GM21528 (cell line): ENCODE measurements around the gene DDX1.
"Not testable (repeated sequence)": the region's sequence is repeated elsewhere in the genome, so short reads cannot be mapped to it uniquely, and the experiment has no call there.

Experiments
- ATAC-seq: cut with Tn5 transposase; IDR thresholded peaks from one replicate; pipeline ENCODE4 v1.9.1; 2021; ENCODE audit warnings: mild to moderate bottlenecking, moderate library complexity; ENCODE audit not compliant: unreplicated experiment, low FRiP score

DDX1 gene

DNA sequence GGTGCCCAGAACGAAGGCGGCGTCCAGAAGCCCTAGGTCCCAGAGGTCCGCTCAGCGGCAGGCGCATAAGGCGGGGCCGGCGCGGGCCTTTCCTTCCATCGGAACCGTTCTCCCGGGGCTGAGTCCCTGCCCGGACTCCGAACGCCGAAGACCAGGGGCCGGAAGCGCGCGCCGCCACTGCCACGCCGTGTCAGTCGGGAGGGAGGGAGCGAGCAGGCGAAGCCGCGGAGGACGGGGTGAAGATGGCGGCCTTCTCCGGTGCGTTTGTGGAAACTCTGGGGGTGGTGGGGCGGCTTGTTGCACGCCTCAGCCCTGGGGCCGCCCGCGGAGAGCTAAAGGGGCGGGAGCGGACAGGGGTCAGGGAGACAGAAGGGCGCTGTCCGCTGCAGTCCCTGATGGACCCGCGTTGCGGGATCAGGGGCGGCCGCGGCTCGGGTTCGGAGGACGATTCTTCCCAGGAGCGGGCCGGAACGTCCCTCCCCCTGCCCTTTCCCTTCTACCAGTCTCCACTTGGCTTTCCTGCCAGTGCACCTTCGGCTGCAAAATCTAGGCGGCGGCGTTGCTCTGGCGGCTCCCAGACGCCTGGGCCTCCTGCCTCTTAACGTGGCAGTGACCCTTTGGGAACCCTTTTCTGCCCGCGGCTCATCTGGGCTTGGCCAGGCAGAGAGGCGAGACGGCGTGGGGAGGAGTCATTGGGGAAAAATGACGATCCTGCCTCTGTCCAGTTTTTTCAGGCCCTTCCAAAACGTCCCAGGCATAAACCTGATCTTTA lies at the start of gene DDX1:
Gene DDX1, plus strand, starts transcription at position 177 of the 772 bp plus-strand sequence. Its CDS starts 66 bp downstream, at position 243.
- ATAC-seq: peak; percentile 97

DNA sequence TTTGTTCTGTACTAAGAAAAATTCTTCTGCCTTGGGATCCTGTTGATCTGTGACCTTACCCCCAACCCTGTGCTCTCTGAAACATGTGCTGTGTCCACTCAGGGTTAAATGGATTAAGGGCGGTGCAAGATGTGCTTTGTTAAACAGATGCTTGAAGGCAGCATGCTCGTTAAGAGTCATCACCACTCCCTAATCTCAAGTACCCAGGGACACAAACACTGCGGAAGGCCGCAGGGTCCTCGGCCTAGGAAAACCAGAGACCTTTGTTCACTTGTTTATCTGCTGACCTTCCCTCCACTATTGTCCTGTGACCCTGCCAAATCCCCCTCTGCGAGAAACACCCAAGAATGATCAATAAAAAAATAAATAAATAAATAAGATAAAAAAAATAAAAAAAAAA lies 49.4 kb upstream of the DDX1 start:
- ATAC-seq: not testable (repeated sequence)

DNA sequence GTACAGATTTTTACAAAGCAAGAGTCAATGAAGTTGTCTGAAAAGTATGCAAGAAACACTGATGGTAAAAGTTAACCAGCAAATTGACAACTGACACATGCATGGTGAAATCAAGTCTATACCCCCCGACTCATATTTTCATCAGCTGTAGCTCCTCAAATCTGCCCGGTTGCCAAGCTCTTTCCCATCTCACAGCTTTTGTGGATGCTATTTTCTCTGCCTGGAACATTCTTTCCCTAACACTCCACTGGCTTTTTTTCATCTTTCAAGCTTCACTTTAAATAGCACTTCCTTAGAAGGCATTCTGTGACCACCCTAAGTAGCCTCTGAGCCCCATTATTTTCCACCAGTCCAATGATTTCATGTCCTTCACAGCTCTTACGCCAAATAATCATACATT lies 48.6 kb upstream of the DDX1 start:
- ATAC-seq: no peak

DNA sequence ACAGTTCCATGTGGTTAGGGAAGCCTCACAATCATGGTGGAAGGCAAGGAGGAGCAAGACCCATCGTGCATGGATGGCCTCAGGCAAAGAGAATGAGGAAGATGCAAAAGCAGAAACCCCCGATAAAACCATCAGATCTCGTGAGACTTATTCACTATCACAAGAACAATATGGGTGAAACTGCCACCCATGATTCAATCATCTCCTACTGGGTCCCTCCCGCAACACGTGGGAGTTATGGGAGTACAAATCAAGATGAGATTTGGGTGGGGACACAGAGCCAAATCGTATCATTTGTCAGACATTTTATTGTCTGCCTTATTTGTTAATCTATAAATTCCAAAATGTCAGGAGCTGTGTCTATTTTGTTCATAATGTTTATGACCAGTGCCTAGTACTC lies 48.1 kb upstream of the DDX1 start:
- ATAC-seq: no peak

DNA sequence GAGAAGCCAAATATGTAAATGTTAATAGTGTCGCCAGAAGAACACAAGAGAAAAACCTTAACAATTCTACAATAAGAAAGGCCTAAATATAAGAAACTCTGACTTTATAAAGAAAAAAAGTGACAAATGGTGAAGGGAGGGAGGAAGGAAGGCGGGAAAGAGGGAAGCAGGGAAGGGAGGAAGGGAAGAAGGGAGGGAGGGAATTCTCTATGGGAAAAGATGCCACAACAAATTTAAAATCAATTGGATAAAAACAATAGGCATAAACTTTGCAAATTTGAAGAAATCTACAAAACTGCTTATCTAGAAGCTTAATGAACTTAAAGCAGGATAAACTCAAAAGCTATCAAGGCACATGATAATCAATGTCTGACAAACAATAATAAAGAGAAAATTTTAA lies 47.4 kb upstream of the DDX1 start:
- ATAC-seq: no peak

DNA sequence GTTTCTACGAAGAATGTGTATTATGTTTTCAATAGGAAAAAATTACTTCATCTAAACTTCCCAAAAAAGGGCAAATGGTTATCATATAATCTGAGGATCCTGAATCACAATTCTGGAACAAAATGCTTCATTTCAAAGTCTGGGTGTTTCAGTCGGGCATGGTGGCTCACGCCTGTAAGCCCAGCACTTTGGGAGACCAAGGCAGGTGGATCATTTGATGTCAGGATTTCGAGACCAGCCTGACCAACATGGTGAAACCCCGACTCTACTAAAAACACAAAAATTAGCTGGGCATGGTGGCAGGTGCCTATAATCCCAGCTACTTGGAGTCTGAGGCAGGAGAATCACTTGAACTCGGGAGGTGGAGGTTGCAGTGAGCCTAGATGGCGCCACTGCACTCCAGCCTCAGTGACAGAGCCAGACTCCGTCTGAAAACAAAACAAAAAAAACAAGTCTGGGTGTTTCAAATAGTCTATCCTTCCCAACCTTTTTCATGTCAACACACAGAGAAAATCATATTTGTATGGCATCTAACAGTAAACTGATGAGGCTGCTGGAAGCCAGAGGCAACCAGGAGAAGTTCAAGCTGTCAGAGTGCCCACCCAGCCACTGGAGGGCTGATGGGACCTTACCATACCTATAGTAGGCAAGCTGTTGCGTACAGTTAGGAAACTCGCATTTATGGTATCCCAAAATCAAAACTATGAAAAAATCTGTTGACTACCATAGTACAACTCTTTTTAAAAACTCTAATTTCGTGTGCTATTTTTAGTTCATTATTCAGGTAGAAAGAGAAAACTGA lies 45.2 kb upstream of the DDX1 start:
- ATAC-seq: no peak

DNA sequence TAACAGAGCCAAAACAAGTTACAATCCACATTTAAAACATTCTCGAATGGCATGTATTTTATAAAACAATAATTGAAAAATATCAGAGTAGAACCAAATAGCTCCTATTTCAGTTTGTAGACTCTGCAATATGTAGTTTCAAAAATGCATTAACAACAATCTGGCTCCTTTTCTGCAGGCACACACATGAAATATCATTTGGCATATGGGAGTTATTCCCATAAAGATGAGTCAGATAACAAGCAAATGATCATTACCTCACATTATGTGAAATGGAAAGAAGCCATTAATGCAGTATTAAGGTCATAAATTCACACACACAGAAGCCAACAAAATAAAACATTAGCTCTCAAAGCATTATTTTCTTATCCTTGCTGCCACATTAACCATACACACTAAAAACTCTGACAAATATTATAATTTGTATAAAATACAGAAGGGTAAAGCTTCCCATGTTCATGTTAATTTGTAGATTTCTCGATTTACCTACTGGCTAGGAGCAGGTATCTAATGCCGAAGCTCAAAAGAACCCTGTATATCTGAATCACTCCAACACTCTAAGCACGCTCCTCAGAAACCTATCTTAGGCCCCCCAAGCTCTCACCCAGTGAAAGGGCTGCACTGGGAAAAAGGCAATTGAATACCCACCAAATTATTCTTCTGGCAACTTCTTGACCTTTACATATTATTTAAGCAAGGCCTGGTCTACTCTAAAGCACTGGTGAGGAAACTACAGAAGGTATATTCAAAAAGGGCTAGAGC lies 44.4 kb upstream of the DDX1 start:
- ATAC-seq: no peak

DNA sequence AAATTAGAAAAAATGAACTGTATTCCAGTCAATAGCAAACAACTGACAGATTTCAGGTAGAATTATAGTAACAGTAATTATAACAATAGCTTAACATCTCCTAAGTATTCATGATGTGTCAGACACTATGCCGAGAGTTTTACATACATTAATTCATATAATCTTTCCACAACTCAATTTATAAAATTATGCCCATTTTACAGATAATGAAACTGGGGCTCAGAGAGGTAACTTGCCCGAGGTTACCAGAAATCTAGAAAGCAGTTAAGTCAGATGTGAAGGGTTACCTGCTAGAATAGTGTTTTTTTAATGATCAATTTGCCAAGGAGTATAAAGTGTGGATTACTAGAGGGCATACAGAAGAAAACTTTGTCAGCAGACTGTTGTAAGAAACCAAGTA lies 42.7 kb upstream of the DDX1 start:
- no peak for ATAC-seq

DNA sequence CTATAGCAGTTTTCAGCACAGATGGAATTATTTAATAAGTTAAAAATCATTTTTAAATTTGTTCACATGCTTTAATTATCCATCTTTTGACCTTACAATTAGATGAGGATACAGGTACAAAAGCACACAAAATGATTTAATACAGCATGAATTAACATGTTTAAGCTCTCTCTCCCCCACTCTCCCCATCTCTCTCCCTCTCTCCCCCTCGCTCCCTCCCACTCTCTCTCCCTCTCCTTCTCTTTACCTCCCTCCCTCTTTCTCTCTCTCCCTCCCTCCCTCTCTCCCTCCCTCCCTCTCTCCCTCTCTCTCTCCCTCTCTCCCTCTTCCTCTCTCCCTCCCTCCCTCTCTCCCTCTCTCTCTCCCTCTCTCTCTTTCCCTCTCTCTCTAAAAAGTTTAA lies 38.1 kb upstream of the DDX1 start:
- ATAC-seq: no peak

DNA sequence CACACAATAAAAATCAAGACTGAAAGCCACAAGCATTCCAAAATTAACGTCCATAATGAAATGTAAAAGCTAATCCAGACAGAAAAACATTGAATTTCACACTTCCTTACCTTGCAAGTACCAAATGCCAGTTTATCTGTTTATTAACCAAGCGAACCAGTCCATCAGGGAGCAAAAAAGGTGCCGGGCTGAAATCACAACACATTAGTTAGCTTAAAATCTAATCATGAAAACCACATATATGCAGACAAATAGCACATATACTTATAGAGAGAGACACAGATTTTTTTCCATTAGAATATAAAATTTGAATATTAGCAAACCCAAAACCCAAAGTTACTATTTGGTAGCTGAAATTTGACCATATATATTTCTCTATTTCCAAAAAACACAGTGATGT lies 37.7 kb upstream of the DDX1 start:
- no peak for ATAC-seq

DNA sequence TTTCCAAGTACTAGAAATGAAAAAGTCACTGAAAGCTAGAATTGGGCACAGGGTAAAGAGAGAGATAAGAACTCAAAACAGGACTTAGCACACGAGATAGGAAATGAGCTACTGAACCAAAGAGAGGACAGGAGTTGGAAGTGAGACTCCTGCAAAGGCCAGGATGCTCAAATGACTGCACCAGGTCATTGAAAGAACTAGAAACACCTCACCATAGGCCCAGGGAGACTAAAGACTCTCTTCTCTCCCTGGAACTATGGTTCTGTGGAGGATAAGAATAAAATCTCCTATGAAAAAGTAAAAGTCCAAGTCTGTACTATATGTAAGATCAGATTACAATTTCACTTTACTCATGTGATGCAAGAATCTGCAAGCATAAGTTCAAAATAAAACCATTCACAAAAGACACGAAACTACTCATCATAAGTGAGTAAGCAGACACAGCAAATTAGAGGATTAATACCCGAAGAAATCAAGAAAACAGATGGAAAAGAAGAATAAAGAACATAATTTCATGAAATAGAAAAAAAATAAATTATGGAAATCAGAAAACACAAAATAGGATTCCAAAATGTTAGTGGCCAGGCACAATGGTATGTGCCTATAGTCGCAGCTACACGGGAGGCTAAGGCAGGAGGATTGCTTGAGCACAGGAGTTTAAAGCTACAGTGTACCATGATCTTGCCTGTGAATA lies 37.0 kb upstream of the DDX1 start:
- no peak for ATAC-seq

DNA sequence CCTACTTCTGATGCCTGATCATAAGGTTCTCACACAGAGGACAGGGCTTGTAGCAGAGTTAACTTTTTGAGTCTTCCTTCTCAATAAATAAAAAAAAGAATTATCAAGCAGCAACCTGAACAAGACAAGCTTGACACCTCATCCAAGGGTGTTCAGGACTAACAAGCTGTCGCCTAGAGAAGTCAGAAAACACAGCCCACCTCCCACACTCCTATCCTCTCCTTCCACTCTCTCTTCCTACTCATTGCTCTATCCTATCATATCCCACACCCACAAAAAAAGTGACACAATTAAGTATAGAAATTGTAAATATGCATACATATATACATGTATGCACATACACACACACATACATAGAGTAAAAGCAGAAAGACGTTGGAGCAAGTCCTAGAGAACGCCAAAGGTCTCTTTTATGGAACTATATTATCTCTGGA lies 35.9 kb upstream of the DDX1 start:
- ATAC-seq: no peak

DNA sequence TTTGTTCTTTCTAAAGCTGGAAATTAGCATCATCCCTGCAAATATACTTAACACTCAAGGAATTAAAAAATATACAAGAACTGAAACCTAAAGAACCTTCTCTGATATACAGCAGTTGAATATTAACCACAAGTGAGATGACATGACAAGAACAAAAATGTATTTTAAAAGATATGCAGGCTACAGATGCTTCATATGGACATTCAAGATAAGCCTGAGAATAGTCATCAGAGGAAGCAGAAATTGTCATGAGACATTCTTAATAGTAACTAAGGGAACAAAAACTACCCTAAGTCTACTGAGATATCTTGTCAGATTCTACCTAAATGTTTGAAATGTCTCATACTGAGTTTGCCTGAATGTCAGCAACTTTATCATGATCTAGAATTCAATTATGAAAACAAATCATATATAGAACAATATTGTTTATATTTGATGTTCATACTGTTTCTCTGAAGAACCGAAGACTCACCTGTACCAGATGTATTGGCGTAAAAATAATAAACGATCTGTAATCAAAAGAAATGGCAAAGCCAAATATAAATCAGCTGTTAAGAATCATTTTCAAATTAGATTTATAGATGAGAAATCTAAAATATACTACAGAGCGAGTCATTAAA lies 35.2 kb upstream of the DDX1 start:
- no peak for ATAC-seq

DNA sequence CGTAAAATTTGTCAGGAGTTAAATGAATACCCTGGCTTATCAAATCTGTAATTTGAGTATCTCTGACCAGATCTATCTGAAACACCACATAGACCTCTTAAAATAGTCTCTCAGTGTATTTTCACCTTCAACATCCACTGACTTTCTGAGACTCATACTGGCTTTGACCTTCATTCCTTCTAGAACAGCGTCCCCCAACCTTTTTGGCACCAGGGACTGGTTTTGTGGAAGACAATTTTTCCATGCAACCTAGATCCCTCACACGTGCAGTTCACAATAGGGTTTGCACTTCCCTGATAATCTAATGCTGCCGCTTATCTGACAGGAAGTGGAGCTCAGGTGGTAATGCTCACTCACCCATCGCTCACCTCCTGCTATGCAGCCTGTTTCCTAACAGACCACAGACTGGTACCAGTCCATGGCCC lies 33.8 kb upstream of the DDX1 start:
- ATAC-seq: no peak

DNA sequence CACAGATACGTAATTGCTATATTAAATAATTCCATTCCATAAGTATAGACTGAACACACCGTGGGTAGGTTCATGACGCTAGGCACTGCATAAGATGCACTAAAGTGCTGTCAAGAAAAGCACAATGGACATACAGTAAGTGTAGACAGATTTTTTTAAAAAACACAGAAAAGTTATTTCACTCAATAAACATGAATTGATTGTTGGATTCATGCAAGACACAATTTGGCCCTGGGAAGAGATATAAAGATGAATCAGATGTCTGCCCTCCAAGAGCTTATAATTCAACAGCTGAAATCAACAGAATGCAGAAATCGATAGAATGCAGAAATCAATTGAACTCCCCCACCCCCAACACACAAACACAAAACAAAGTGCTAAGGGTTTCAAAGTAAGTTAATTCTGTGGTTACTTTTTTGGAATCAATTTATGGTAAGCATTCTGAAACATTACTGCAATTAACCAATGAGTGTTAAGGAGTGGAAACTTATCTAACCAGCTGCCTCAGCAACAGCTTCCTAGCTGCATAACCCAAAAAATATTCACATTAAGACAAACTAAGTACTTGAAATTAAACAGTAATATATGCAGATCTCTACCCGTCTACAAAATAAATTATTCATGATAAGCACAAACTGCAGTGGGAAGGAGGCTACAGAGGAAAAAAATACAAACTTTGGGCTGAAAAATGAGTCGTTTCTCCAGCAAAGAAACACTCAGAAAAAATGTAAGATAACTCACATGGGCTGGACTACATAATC lies 32.1 kb upstream of the DDX1 start:
- ATAC-seq: no peak

DNA sequence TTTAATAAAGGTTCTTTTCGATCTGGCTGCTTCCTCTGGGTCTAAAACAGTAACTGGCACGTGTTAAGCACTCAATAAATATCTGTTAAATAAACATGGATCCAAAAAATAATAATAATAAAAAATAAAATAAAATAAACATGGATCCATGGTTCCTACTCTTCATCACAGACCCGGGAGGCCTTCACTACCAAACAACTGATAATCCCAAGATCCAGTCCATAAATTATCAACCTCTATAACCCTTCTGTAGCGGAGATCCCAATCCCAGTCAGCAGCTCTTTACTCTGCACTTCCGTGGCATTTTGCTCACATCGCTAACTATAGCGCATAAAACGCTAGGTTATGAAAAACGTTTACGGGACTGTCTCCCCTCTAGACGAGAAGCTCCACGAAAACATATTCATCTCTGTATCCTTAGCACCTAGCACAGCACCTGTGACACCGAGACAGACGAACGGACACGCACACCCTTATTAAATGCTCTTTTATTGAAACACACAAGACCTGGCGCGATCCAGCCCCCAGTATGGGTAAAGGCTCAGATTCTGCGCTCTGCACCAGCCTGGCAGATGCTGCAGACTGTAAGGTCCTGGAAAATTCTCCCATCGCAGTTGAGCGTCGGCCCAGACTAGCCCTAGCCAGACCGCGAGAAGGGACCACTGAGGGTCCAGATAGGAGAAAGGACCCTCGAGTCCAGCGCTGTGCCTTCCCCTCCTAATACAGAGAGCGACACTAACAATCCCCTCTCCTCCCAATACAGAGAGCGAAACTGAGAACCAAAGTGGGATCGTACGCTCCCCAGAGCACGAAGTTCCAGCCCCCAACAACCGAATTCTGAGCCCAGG lies 31.3 kb upstream of the DDX1 start:
- ATAC-seq: peak; percentile 48

DNA sequence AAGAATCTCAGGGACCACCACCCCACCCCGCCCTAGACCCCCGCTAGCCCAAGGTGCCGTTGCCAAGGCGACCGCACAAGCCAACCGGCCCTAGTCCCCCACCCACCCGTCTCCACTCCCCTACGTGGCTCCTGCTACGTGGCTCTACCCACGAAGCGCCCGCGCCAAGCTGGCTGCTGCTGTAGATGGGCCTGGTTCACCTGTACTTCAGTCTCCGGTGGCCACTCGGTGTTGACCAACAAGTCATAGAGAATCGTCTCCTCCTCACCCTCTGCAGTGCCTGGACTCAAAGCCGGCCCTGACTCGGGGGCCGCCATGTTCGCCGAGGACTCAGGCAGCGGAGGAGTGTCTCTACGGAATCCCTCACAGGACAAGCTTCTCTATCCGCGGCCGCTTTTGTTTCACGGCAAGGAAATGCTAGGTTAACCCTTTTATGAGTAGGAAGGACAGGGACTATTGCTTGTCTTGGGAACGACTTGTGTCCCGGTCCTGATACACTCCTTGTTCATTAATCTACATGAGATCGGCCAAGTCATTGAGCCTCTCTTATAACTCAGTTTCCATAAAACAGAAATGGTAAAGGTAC lies 30.6 kb upstream of the DDX1 start, which contains the start of gene NBAS:
Gene NBAS, minus strand, starts transcription at position 347 of the 586 bp plus-strand sequence. Its CDS starts 30 bp downstream, at position 317.
- peak; percentile 90 for ATAC-seq
